OCI-LY7 (cell line): ENCODE measurements around the gene EDN2.

Experiments used
- CTCF ChIP-seq: fragments of 200-600 bp; sonication (generic); conservative IDR thresholded peaks from 2 replicates; pipeline ENCODE4 v1.5.1; 2014; ENCODE audit warnings: mild to moderate bottlenecking, antibody characterized with exemption, low read length, moderate library complexity, mixed read lengths
- EZH2phosphoT487 ChIP-seq: fragments of 200-600 bp; sonication (generic); IDR thresholded peaks from 2 replicates; pipeline ENCODE4 v1.6.1; 2018; ENCODE audit warnings: low read depth, borderline replicate concordance, mild to moderate bottlenecking, mixed run types, antibody characterized with exemption, low read length, moderate library complexity, mixed read lengths

- TF ChIP-seq CTCF = no peak
- no peak for TF ChIP-seq EZH2phosphoT487
Observed at GRCh38 chr1:41517062-41517438, 32.6 kb upstream of the EDN2 start.
